Osteocyte (in vitro differentiated cells): ENCODE results near the gene DNAH14. TPM values are rescaled to one million over a fixed set of nuclear protein-coding genes. Genes with fewer than 3 reads are reported as not detected.

Experiments used
- DNase-seq: peaks from one replicate; pipeline ENCODE4 v3.0.0; 2021; ENCODE audit warnings: mixed read lengths; ENCODE audit not compliant: unreplicated experiment; ENCODE audit errors: extremely low spot score
- H3K27ac Mint-ChIP-seq: one replicate; pipeline ENCODE4 v1.8.0; 2021; ENCODE audit warnings: mild to moderate bottlenecking, mixed read lengths; ENCODE audit not compliant: unreplicated experiment
- H3K27me3 Mint-ChIP-seq: one replicate; pipeline ENCODE4 v1.8.0; 2021; ENCODE audit warnings: mixed read lengths; ENCODE audit not compliant: unreplicated experiment
- H3K36me3 Mint-ChIP-seq: one replicate; pipeline ENCODE4 v1.8.0; 2021; ENCODE audit warnings: mixed read lengths; ENCODE audit not compliant: unreplicated experiment
- H3K4me1 Mint-ChIP-seq: one replicate; pipeline ENCODE4 v1.8.0; 2021; ENCODE audit warnings: mixed read lengths; ENCODE audit not compliant: unreplicated experiment
- H3K4me3 Mint-ChIP-seq: one replicate; pipeline ENCODE4 v1.8.0; 2021; ENCODE audit warnings: mild to moderate bottlenecking, moderate library complexity, mixed read lengths; ENCODE audit not compliant: unreplicated experiment
- H3K9me3 Mint-ChIP-seq: one replicate; pipeline ENCODE4 v1.8.0; 2021; ENCODE audit warnings: mixed read lengths; ENCODE audit not compliant: unreplicated experiment
- CTCF ChIP-seq: fragments of 200-600 bp; sonication (generic); IDR thresholded peaks from 2 replicates; pipeline ENCODE4 v1.5.0; 2021; ENCODE audit warnings: antibody characterized with exemption, mild to moderate bottlenecking, moderate library complexity
- total RNA-seq: library from RNA; stranded (reverse); gene quantifications from 2 replicates; pipeline ENCODE4 v1.2.1, GENCODE V29; 2021

The DNAH14 gene
- total RNA-seq, 1 donor from 2014 or later, result 14.3 TPM

GRCh38 chr1:224897529-224898327 is 31.7 kb upstream of the DNAH14 start:
- no peak overlapping the region for H3K4me3 Mint-ChIP-seq
- H3K9me3 Mint-ChIP-seq, result no peaks in the 10 kb centered on the region
- peaks cover 13% of the 10 kb centered on the region for H3K27me3 Mint-ChIP-seq
- H3K4me1 Mint-ChIP-seq, result no peaks in the 10 kb centered on the region
- H3K36me3 Mint-ChIP-seq, result no peaks in the 10 kb centered on the region
- DNase-seq, result no peak
- TF ChIP-seq CTCF, result no peak
- H3K27ac Mint-ChIP-seq, result no peak overlapping the region

- Mint-ChIP-seq H3K27me3 (peaks cover 15% of the 10 kb centered on the region), H3K9me3 (no peaks in the 10 kb centered on the region), H3K36me3 (no peaks in the 10 kb centered on the region), H3K4me3 (no peak overlapping the region), H3K4me1 (no peaks in the 10 kb centered on the region), H3K27ac (no peak overlapping the region)
- DNase-seq, result no peak
- TF ChIP-seq CTCF, result no peak
Measured at GRCh38 chr1:224898937-224899336, 30.5 kb upstream of the DNAH14 start.

DNA sequence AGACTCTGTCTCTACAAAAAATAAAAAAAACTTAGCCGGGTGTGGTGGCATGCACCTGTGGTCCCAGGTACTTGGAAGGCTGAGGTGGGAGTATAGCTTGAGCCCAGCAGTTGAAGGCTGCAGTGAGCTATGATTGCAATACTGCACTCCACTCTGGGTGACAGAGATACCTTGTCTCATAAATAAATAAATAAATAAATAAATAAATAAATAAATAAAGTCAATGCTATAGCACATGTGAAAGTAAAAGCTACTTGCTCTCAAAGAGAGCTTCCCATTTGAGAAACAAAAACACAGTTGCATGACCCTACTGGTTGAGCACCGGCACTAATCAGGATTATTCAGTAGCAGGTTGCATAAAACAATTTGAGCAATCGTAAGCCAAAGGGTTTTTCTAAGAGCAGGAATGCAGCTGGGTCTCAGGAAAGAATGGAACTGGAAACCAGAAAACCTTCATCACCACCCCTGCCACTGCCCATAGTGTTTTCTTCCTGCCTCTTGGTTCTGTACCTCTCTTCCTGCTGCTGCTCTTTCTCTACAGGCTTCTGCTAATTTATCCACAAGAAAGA is 29.3 kb upstream of the DNAH14 start:
- Mint-ChIP-seq H3K4me3 (no peak overlapping the region), H3K27me3 (peaks cover 17% of the 10 kb centered on the region), H3K36me3 (no peaks in the 10 kb centered on the region), H3K9me3 (no peaks in the 10 kb centered on the region), H3K27ac (no peak overlapping the region), H3K4me1 (no peaks in the 10 kb centered on the region)
- TF ChIP-seq CTCF, result no peak
- DNase-seq, result no peak

GRCh38 chr1:224901087-224901810 is 28.2 kb upstream of the DNAH14 start:
- no peaks in the 10 kb centered on the region for H3K36me3 Mint-ChIP-seq
- H3K27ac Mint-ChIP-seq, result no peak overlapping the region
- no peak overlapping the region for H3K4me3 Mint-ChIP-seq
- H3K4me1 Mint-ChIP-seq, result no peaks in the 10 kb centered on the region
- no peaks in the 10 kb centered on the region for H3K9me3 Mint-ChIP-seq
- H3K27me3 Mint-ChIP-seq, result peaks cover 19% of the 10 kb centered on the region
- no peak for DNase-seq
- TF ChIP-seq CTCF, result no peak

GRCh38 chr1:224903955-224904354 is 25.5 kb upstream of the DNAH14 start:
- Mint-ChIP-seq H3K27me3 (peaks cover 22% of the 10 kb centered on the region), H3K36me3 (no peaks in the 10 kb centered on the region), H3K9me3 (no peaks in the 10 kb centered on the region), H3K4me3 (no peak overlapping the region), H3K4me1 (no peaks in the 10 kb centered on the region), H3K27ac (no peak overlapping the region)
- DNase-seq, result no peak
- TF ChIP-seq CTCF, result no peak
